Measurements from ENCODE around the gene SPDEF. TPM values are rescaled to one million over a fixed set of nuclear protein-coding genes. Genes with fewer than 3 reads are reported as not detected.

The SPDEF gene
- total RNA-seq, 2 experiments from 2014 or later: 0.34 to 0.54 TPM

- BruUV-seq (replicated peaks): no TSS peak
- DNase-seq (ENCODE audit: low spot score): peak; percentile 19
Observed at GRCh38 chr6:34575326-34575725, 19.2 kb upstream of the SPDEF start.

GRCh38 chr6:34574647-34575293, 18.6 kb upstream of the SPDEF start:
- ChIA-PET POLR2A (interaction anchor here (0.5 kb wide), 1 partner anchor 782 kb away, joined by 4 read pairs; no protein-coding TSS in a partner anchor), CTCF (ENCODE audit: unreplicated experiment) (no interaction called here)
- Histone ChIP-seq H3K4me1 (ENCODE audit: insufficient read depth, low read length, poor library complexity, severe bottlenecking) (peaks cover 5% of the 10 kb centered on the region), H3K79me2 (ENCODE audit: insufficient read depth, low read depth, low read length) (no peaks in the 10 kb centered on the region), H4K20me1 (ENCODE audit: insufficient read depth, low read length) (no peaks in the 10 kb centered on the region), H3K4me2 (ENCODE audit: low read length) (no peak overlapping the region), H3K36me3 (ENCODE audit: insufficient read depth, low read length) (no peaks in the 10 kb centered on the region), H3K9me3 (ENCODE audit: low read length) (no peaks in the 10 kb centered on the region), H3K9me2 (ENCODE audit: insufficient read depth, low read length) (no peaks in the 10 kb centered on the region), H3K4me3 (ENCODE audit: low read depth, low read length, poor library complexity, severe bottlenecking) (no peak overlapping the region), H3K27ac (ENCODE audit: low read depth, low read length, poor library complexity, severe bottlenecking) (no peak overlapping the region), H2AFZ (ENCODE audit: low read length) (no peak overlapping the region)
- DNase-seq (ENCODE audit: low spot score): no peak
- TF ChIP-seq CTCF (conservative IDR thresholded peaks at IDR 0.05; ENCODE audit: low read length) (no peak), EZH2phosphoT487 (IDR thresholded peaks at IDR 0.05; ENCODE audit: borderline replicate concordance, low read depth, low read length) (no peak)
- intact Hi-C loops (cut with micrococcal nuclease; ENCODE audit: unreplicated experiment): no loop called here
- BruUV-seq (replicated peaks): no TSS peak

More at GRCh38 chr6:34575326-34575725, 19.2 kb upstream of the SPDEF start:
- H4K20me1 ChIP-seq (ENCODE audit: insufficient read depth, low read length): no peaks in the 10 kb centered on the region
- H3K4me1 ChIP-seq (ENCODE audit: insufficient read depth, low read length, poor library complexity, severe bottlenecking): peaks cover 5% of the 10 kb centered on the region
- H3K27ac ChIP-seq (ENCODE audit: low read depth, low read length, poor library complexity, severe bottlenecking): no peak overlapping the region
- intact Hi-C loops (cut with micrococcal nuclease; ENCODE audit: unreplicated experiment): no loop called here
- CTCF ChIA-PET (ENCODE audit: unreplicated experiment): no interaction called here
- no peaks in the 10 kb centered on the region for H3K9me2 ChIP-seq (ENCODE audit: insufficient read depth, low read length)
- H3K4me3 ChIP-seq (ENCODE audit: low read depth, low read length, poor library complexity, severe bottlenecking): no peak overlapping the region
- POLR2A ChIA-PET: interaction anchor here (0.7 kb wide), 1 partner anchor 216 kb away, joined by 3 read pairs; no protein-coding TSS in a partner anchor
- H2AFZ ChIP-seq (ENCODE audit: low read length): no peak overlapping the region
- TF ChIP-seq CTCF (conservative IDR thresholded peaks at IDR 0.05; ENCODE audit: low read length) (no peak; the same call in 1 of the 2 replicates), EZH2phosphoT487 (IDR thresholded peaks at IDR 0.05; ENCODE audit: borderline replicate concordance, low read depth, low read length) (no peak)
- no peaks in the 10 kb centered on the region for H3K9me3 ChIP-seq (ENCODE audit: low read length)
- no peaks in the 10 kb centered on the region for H3K36me3 ChIP-seq (ENCODE audit: insufficient read depth, low read length)
- no peaks in the 10 kb centered on the region for H3K79me2 ChIP-seq (ENCODE audit: insufficient read depth, low read depth, low read length)
- no peak overlapping the region for H3K4me2 ChIP-seq (ENCODE audit: low read length)

- intact Hi-C loops (cut with micrococcal nuclease; ENCODE audit: unreplicated experiment): no loop called here
- Histone ChIP-seq H3K27ac (ENCODE audit: low read depth, low read length, poor library complexity, severe bottlenecking) (no peak overlapping the region), H3K36me3 (ENCODE audit: insufficient read depth, low read length) (no peaks in the 10 kb centered on the region), H2AFZ (ENCODE audit: low read length) (no peak overlapping the region), H3K4me2 (ENCODE audit: low read length) (no peak overlapping the region), H3K9me2 (ENCODE audit: insufficient read depth, low read length) (no peaks in the 10 kb centered on the region), H3K4me1 (ENCODE audit: insufficient read depth, low read length, poor library complexity, severe bottlenecking) (peaks cover 5% of the 10 kb centered on the region), H3K4me3 (ENCODE audit: low read depth, low read length, poor library complexity, severe bottlenecking) (no peak overlapping the region), H3K9me3 (ENCODE audit: low read length) (no peaks in the 10 kb centered on the region), H3K79me2 (ENCODE audit: insufficient read depth, low read depth, low read length) (no peaks in the 10 kb centered on the region), H4K20me1 (ENCODE audit: insufficient read depth, low read length) (no peaks in the 10 kb centered on the region)
- CTCF ChIA-PET (ENCODE audit: unreplicated experiment): no interaction called here
- POLR2A ChIA-PET: no interaction called here
- DNase-seq (ENCODE audit: low spot score): no peak
- no TSS peak for BruUV-seq (replicated peaks)
- TF ChIP-seq CTCF (conservative IDR thresholded peaks at IDR 0.05; ENCODE audit: low read length) (no peak), EZH2phosphoT487 (IDR thresholded peaks at IDR 0.05; ENCODE audit: borderline replicate concordance, low read depth, low read length) (no peak)
Observed at GRCh38 chr6:34573567-34574183, 17.5 kb upstream of the SPDEF start.
